Keratinocyte (primary cell): ENCODE results near the gene NEDD1.

Source experiments
- CTCF ChIP-seq, 3 experiments: IDR thresholded peaks in 1 of 3; conservative IDR thresholded peaks in 1 of 3; optimal IDR thresholded peaks in 1 of 3; 2 replicates in 2 of 3; 3 replicates in 1 of 3; pipeline versions ENCODE3 to v1.5.1; 2011; ENCODE audit warnings: low read length in 3 of 3, mild to moderate bottlenecking in 3 of 3, moderate library complexity in 2 of 3, control low read depth in 1 of 3, inconsistent platforms in 1 of 3; ENCODE audit not compliant: insufficient read depth in 2 of 3; ENCODE audit errors: extremely low read depth in 1 of 3
- EZH2 ChIP-seq: IDR thresholded peaks from one replicate; pipeline ENCODE4 v1.6.1; 2012; ENCODE audit warnings: inconsistent platforms, mild to moderate bottlenecking, low read length, moderate library complexity

- no peak for TF ChIP-seq EZH2
- TF ChIP-seq CTCF (optimal IDR thresholded peaks at IDR 0.05 in 1 of 3, IDR thresholded peaks at IDR 0.05 in 1 of 3, conservative IDR thresholded peaks at IDR 0.05 in 1 of 3; ENCODE audit: extremely low read depth in 1 of 3, insufficient read depth in 2 of 3, low read length in 3 of 3) = no peak
Measured at GRCh38 chr12:96981911-96982310, 74.9 kb downstream of the NEDD1 start.
